Measurements from ENCODE around the gene UBXN11.

DNA sequence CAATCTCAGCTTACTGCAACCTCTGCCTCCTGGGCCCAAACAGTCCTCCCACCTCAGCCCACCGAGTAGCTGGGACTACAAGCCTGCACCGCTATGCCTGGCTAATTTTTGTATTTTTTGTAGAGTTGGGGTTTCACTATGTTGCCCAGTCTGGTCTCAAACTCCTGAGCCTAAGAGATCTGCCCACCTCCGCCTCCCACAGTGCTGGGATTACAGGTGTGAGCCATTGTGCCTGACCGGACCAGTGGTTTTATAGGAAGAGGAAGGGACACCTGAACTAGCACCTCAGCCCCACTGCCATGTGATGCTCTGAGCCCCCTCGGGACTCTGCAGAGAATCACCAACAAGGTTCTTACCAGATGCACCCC lies 43.4 kb upstream of the UBXN11 start:
- TF ChIP-seq, protein P1, sequence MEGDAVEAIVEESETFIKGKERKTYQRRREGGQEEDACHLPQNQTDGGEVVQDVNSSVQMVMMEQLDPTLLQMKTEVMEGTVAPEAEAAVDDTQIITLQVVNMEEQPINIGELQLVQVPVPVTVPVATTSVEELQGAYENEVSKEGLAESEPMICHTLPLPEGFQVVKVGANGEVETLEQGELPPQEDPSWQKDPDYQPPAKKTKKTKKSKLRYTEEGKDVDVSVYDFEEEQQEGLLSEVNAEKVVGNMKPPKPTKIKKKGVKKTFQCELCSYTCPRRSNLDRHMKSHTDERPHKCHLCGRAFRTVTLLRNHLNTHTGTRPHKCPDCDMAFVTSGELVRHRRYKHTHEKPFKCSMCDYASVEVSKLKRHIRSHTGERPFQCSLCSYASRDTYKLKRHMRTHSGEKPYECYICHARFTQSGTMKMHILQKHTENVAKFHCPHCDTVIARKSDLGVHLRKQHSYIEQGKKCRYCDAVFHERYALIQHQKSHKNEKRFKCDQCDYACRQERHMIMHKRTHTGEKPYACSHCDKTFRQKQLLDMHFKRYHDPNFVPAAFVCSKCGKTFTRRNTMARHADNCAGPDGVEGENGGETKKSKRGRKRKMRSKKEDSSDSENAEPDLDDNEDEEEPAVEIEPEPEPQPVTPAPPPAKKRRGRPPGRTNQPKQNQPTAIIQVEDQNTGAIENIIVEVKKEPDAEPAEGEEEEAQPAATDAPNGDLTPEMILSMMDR (IDR thresholded peaks at IDR 0.05; ENCODE audit: low read depth, low read length) = no peak
- no peak for TF ChIP-seq EZH2phosphoT487 (IDR thresholded peaks at IDR 0.05; ENCODE audit: low read depth)

All from OCI-LY3 (cell line).